HepG2 (cell line): ENCODE measurements around the gene MAPKAPK3. TPM values are rescaled to one million over a fixed set of nuclear protein-coding genes. Genes with fewer than 3 reads are reported as not detected.
A peak's percentile ranks its signal among the peaks of the same experiment; 100 is the strongest.

Source experiments
- AGO2 ChIP-seq: fragments of 200-400 bp; formaldehyde crosslinking; optimal IDR thresholded peaks from 2 replicates; pipeline ENCODE3; 2017; ENCODE audit warnings: mild to moderate bottlenecking, low read depth, low read length, moderate library complexity
- CERS6 ChIP-seq: sonication (generic); formaldehyde crosslinking; IDR thresholded peaks from 2 replicates; pipeline ENCODE4 v1.5.0; 2020; ENCODE audit warnings: missing genetic modification reagents
- E2F1 ChIP-seq: sonication (generic); formaldehyde crosslinking; IDR thresholded peaks from 2 replicates; pipeline ENCODE4 v1.5.0; 2020; ENCODE audit warnings: missing genetic modification reagents
- ETS1 ChIP-seq: sonication (generic); formaldehyde crosslinking; IDR thresholded peaks from 2 replicates; pipeline ENCODE4 v1.4.0; 2020; ENCODE audit warnings: missing genetic modification reagents
- GABPB1 ChIP-seq: IDR thresholded peaks from 2 replicates; pipeline ENCODE4 v1.6.1; 2016; ENCODE audit warnings: mild to moderate bottlenecking, missing genetic modification reagents, moderate library complexity, missing compliant biosample characterization
- JARID2 ChIP-seq: sonication (generic); formaldehyde crosslinking; IDR thresholded peaks from 2 replicates; pipeline ENCODE4 v1.8.1; 2023; ENCODE audit warnings: missing genetic modification reagents, inconsistent platforms; ENCODE audit not compliant: insufficient replicate concordance
- KLF16 ChIP-seq, 2 experiments: sonication (generic) in 1 of 2; formaldehyde crosslinking in 1 of 2; IDR thresholded peaks; 2 replicates each; pipeline versions ENCODE4 v1.6.1 to v1.8.0; 2016 to 2023; ENCODE audit warnings: missing genetic modification reagents in 2 of 2, missing compliant biosample characterization in 1 of 2
- LCORL ChIP-seq, 2 experiments: fragments of 450-650 bp in 1 of 2; sonication (generic) in 1 of 2; formaldehyde crosslinking in 1 of 2; IDR thresholded peaks; 2 replicates each; pipeline versions ENCODE4 v1.5.0 to v1.6.1; 2017 to 2020; ENCODE audit warnings: antibody characterized with exemption in 1 of 2, missing genetic modification reagents in 1 of 2
- MED1 ChIP-seq: sonication (generic); formaldehyde crosslinking; IDR thresholded peaks from 2 replicates; pipeline ENCODE4 v1.4.0; 2020; ENCODE audit warnings: missing genetic modification reagents
- NKX3-1 ChIP-seq: sonication (generic); formaldehyde crosslinking; IDR thresholded peaks from 2 replicates; pipeline ENCODE4 v1.5.0; 2020; ENCODE audit warnings: missing genetic modification reagents
- POLR2G ChIP-seq: fragments of 200-400 bp; formaldehyde crosslinking; IDR thresholded peaks from 2 replicates; pipeline ENCODE4 v1.6.1; 2018; ENCODE audit warnings: mild to moderate bottlenecking, low read depth, low read length, moderate library complexity
- RXRA ChIP-seq: sonication (generic); formaldehyde crosslinking; IDR thresholded peaks from 2 replicates; pipeline ENCODE4 v1.5.1; 2020; ENCODE audit warnings: missing genetic modification reagents
- STAT5B ChIP-seq: sonication (generic); formaldehyde crosslinking; IDR thresholded peaks from 2 replicates; pipeline ENCODE4 v1.4.0; 2020; ENCODE audit warnings: missing genetic modification reagents
- TCF7L2 ChIP-seq: IDR thresholded peaks from 2 replicates; pipeline ENCODE4 v1.6.1; 2011; ENCODE audit warnings: mild to moderate bottlenecking, low read depth, low read length, moderate library complexity
- U2AF2 ChIP-seq: fragments of 200-400 bp; formaldehyde crosslinking; IDR thresholded peaks from 2 replicates; pipeline ENCODE4 v1.6.1; 2017; ENCODE audit warnings: low read depth, mild to moderate bottlenecking, low read length
- WIZ ChIP-seq: sonication (generic); formaldehyde crosslinking; IDR thresholded peaks from 2 replicates; pipeline ENCODE4 v1.5.1; 2020; ENCODE audit warnings: mild to moderate bottlenecking, missing genetic modification reagents
- ZFP91 ChIP-seq: sonication (generic); formaldehyde crosslinking; IDR thresholded peaks from 2 replicates; pipeline ENCODE4 v1.9.0; 2022; ENCODE audit warnings: missing genetic modification reagents, mild to moderate bottlenecking, borderline replicate concordance
- ZNF12 ChIP-seq: sonication (generic); formaldehyde crosslinking; IDR thresholded peaks from 2 replicates; pipeline ENCODE4 v1.5.0; 2020; ENCODE audit warnings: missing genetic modification reagents
- ZNF264 ChIP-seq: sonication (generic); formaldehyde crosslinking; IDR thresholded peaks from 2 replicates; pipeline ENCODE4 v1.4.0; 2020; ENCODE audit warnings: missing genetic modification reagents
- ZNF33B ChIP-seq: sonication (generic); formaldehyde crosslinking; IDR thresholded peaks from 2 replicates; pipeline ENCODE4 v1.5.1; 2020; ENCODE audit warnings: mild to moderate bottlenecking, missing genetic modification reagents
- ZNF446 ChIP-seq: sonication (generic); formaldehyde crosslinking; IDR thresholded peaks from 2 replicates; pipeline ENCODE4 v1.5.0; 2020; ENCODE audit warnings: mild to moderate bottlenecking, missing genetic modification reagents
- ZNF558 ChIP-seq: sonication (generic); formaldehyde crosslinking; IDR thresholded peaks from 2 replicates; pipeline ENCODE4 v1.9.0; 2022; ENCODE audit warnings: mild to moderate bottlenecking, missing genetic modification reagents, borderline replicate concordance
- ZNF776 ChIP-seq: sonication (generic); formaldehyde crosslinking; IDR thresholded peaks from 2 replicates; pipeline ENCODE4 v1.4.0; 2020; ENCODE audit warnings: mild to moderate bottlenecking, missing genetic modification reagents
- ZNF777 ChIP-seq: sonication (generic); formaldehyde crosslinking; IDR thresholded peaks from 2 replicates; pipeline ENCODE4 v1.4.0; 2020; ENCODE audit warnings: missing genetic modification reagents
- ZSCAN22 ChIP-seq: sonication (generic); formaldehyde crosslinking; IDR thresholded peaks from 2 replicates; pipeline ENCODE4 v1.4.0; 2020; ENCODE audit warnings: mild to moderate bottlenecking, missing genetic modification reagents
- polyA plus RNA-seq, 8 experiments: library from polyadenylated mRNA; depleted of rRNA in 3 of 8; stranded (reverse) in 7 of 8; unstranded in 1 of 8; fragments of >200 nt; fragmentation: Illumina TruSeq in 4 of 8; extraction: Trizol in 4 of 8; gene quantifications; 2 replicates each; pipeline versions ENCODE4 v1.2.1 to v1.2.3, GENCODE V29; 2011 to 2016; ENCODE audit warnings: low read depth in 4 of 8, missing spikeins in 1 of 8, mixed read lengths in 1 of 8; ENCODE audit not compliant: insufficient read depth in 1 of 8
- total RNA-seq, 5 experiments: library from RNA; depleted of rRNA; stranded (reverse); fragments of >200 nt; fragmentation: Illumina TruSeq; extraction: Trizol; gene quantifications; 2 replicates each; pipeline ENCODE4 v1.2.3, GENCODE V29; 2016; ENCODE audit warnings: low read depth in 1 of 5

MAPKAPK3 gene
- total and polyA plus RNA-seq, 2 of the 13 experiments (the other 11 are each of a cell fraction or from before 2014, with no cell fraction given) = 39.9 to 41.2 TPM

- TF ChIP-seq ZNF12 (CRISPR knock-in tag) (0 out of 2 replicates have a peak, but pooled peaks have one; percentile 19), ZFP91 (CRISPR knock-in tag) (peak; percentile 79; the same call in 1 of the 2 replicates), AGO2 (peak; percentile 59), KLF16 (CRISPR knock-in tag; IDR thresholded peaks at IDR 0.05) (peak in 1 of 2 experiments; percentile 53; a peak in 1 of 4 replicates), POLR2G (peak; percentile 62), CERS6 (CRISPR knock-in tag) (no peak), NKX3-1 (peak; percentile 36; the same call in 1 of the 2 replicates), E2F1 (CRISPR knock-in tag) (peak; percentile 64; the same call in 1 of the 2 replicates), ZNF776 (CRISPR knock-in tag) (peak; percentile 15; the same call in 1 of the 2 replicates), GABPB1 (peak; percentile 58; the same call in 1 of the 2 replicates), ZNF558 (CRISPR knock-in tag) (no peak), ZNF33B (CRISPR knock-in tag) (peak; percentile 72; the same call in 1 of the 2 replicates), MED1 (CRISPR knock-in tag) (peak; percentile 19), TCF7L2 (no peak), STAT5B (no peak), ZNF446 (CRISPR knock-in tag) (0 out of 2 replicates have a peak, but pooled peaks have one; percentile 28), LCORL (IDR thresholded peaks at IDR 0.05) (no peak), LCORL (CRISPR knock-in tag; IDR thresholded peaks at IDR 0.05) (no peak), ZSCAN22 (CRISPR knock-in tag) (no peak), ETS1 (CRISPR knock-in tag) (0 out of 2 replicates have a peak, but pooled peaks have one; percentile 61), ZNF264 (CRISPR knock-in tag) (peak; percentile 74; the same call in 1 of the 2 replicates), ZNF777 (CRISPR knock-in tag) (peak; percentile 70), U2AF2 (no peak), JARID2 (no peak), WIZ (CRISPR knock-in tag) (no peak), RXRA (CRISPR knock-in tag) (peak; percentile 35; the same call in 1 of the 2 replicates)
Measured at GRCh38 chr3:50617096-50617791, at the start of gene MAPKAPK3 (continued).
